ENCODE measurements around the gene PRR35.

PRR35 gene

GRCh38 chr16:598823-599739, 38.9 kb downstream of the PRR35 start:
- H3K4me1 ChIP-seq (ENCODE audit: control insufficient read depth, low read depth, low read length), result no peaks in the 10 kb centered on the region
- H3K27me3 ChIP-seq (ENCODE audit: control insufficient read depth, insufficient read depth, low read length), result no peaks in the 10 kb centered on the region
- H3K4me3 ChIP-seq (ENCODE audit: low read length), result no peak overlapping the region
- no peaks in the 10 kb centered on the region for H3K9me3 ChIP-seq (ENCODE audit: control insufficient read depth, low read depth, low read length)
- no peak overlapping the region for H3K9ac ChIP-seq (ENCODE audit: low read length)
- no peak overlapping the region for H3K27ac ChIP-seq (ENCODE audit: low read length)
- no peaks in the 10 kb centered on the region for H3K36me3 ChIP-seq (ENCODE audit: control insufficient read depth, low read depth, low read length)

GRCh38 chr16:600781-601180, 40.6 kb downstream of the PRR35 start:
- H3K4me1 ChIP-seq (ENCODE audit: control insufficient read depth, low read depth, low read length), result no peaks in the 10 kb centered on the region
- no peaks in the 10 kb centered on the region for H3K9me3 ChIP-seq (ENCODE audit: control insufficient read depth, low read depth, low read length)
- H3K27ac ChIP-seq (ENCODE audit: low read length), result no peak overlapping the region
- H3K4me3 ChIP-seq (ENCODE audit: low read length), result no peak overlapping the region
- no peaks in the 10 kb centered on the region for H3K27me3 ChIP-seq (ENCODE audit: control insufficient read depth, insufficient read depth, low read length)
- no peaks in the 10 kb centered on the region for H3K36me3 ChIP-seq (ENCODE audit: control insufficient read depth, low read depth, low read length)
- H3K9ac ChIP-seq (ENCODE audit: low read length), result no peak overlapping the region

GRCh38 chr16:603933-604332, 43.7 kb downstream of the PRR35 start:
- H3K4me1 ChIP-seq (ENCODE audit: control insufficient read depth, low read depth, low read length), result no peaks in the 10 kb centered on the region
- H3K9ac ChIP-seq (ENCODE audit: low read length), result no peak overlapping the region
- H3K9me3 ChIP-seq (ENCODE audit: control insufficient read depth, low read depth, low read length), result no peaks in the 10 kb centered on the region
- no peak overlapping the region for H3K4me3 ChIP-seq (ENCODE audit: low read length)
- no peaks in the 10 kb centered on the region for H3K27me3 ChIP-seq (ENCODE audit: control insufficient read depth, insufficient read depth, low read length)
- H3K36me3 ChIP-seq (ENCODE audit: control insufficient read depth, low read depth, low read length), result no peaks in the 10 kb centered on the region
- H3K27ac ChIP-seq (ENCODE audit: low read length), result no peak overlapping the region

- H3K36me3 ChIP-seq (ENCODE audit: control insufficient read depth, low read depth, low read length), result no peaks in the 10 kb centered on the region
- H3K9me3 ChIP-seq (ENCODE audit: control insufficient read depth, low read depth, low read length), result no peaks in the 10 kb centered on the region
- H3K27me3 ChIP-seq (ENCODE audit: control insufficient read depth, insufficient read depth, low read length), result no peaks in the 10 kb centered on the region
- H3K9ac ChIP-seq (ENCODE audit: low read length), result no peak overlapping the region
- no peak overlapping the region for H3K27ac ChIP-seq (ENCODE audit: low read length)
- no peak overlapping the region for H3K4me3 ChIP-seq (ENCODE audit: low read length)
- H3K4me1 ChIP-seq (ENCODE audit: control insufficient read depth, low read depth, low read length), result no peaks in the 10 kb centered on the region
These were observed 46.6 kb downstream of the PRR35 start for GRCh38 chr16:606656-607307.

GRCh38 chr16:608019-608418, 47.8 kb downstream of the PRR35 start:
- Histone ChIP-seq H3K27me3 (ENCODE audit: control insufficient read depth, insufficient read depth, low read length) (no peaks in the 10 kb centered on the region), H3K9ac (ENCODE audit: low read length) (no peak overlapping the region), H3K27ac (ENCODE audit: low read length) (no peak overlapping the region), H3K36me3 (ENCODE audit: control insufficient read depth, low read depth, low read length) (no peaks in the 10 kb centered on the region), H3K4me1 (ENCODE audit: control insufficient read depth, low read depth, low read length) (no peaks in the 10 kb centered on the region), H3K9me3 (ENCODE audit: control insufficient read depth, low read depth, low read length) (no peaks in the 10 kb centered on the region), H3K4me3 (ENCODE audit: low read length) (no peak overlapping the region)

DNA sequence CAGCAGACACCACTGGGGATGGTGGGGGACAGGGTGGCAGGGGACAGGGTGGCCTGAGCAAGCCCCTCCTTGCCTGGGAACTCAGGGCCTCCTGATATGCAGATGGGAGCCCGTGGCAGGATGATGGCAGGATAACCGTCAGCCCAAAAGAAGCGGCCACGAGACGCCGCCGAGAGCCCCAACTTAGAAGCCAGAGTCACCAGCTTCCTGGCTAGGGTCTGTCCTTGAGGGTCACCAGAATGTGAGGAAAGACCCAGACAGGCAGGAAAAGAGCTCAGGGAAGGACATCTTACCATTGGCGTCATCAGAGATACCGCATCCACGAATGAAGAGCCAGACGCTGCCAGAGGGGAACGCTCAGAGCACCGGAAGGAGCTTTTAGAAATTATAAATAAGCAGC, 49.1 kb downstream of the PRR35 start:
- H3K27me3 ChIP-seq (ENCODE audit: control insufficient read depth, insufficient read depth, low read length), result no peaks in the 10 kb centered on the region
- H3K4me3 ChIP-seq (ENCODE audit: low read length), result no peak overlapping the region
- H3K27ac ChIP-seq (ENCODE audit: low read length), result no peak overlapping the region
- no peak overlapping the region for H3K9ac ChIP-seq (ENCODE audit: low read length)
- H3K36me3 ChIP-seq (ENCODE audit: control insufficient read depth, low read depth, low read length), result no peaks in the 10 kb centered on the region
- H3K9me3 ChIP-seq (ENCODE audit: control insufficient read depth, low read depth, low read length), result no peaks in the 10 kb centered on the region
- H3K4me1 ChIP-seq (ENCODE audit: control insufficient read depth, low read depth, low read length), result no peaks in the 10 kb centered on the region

DNA sequence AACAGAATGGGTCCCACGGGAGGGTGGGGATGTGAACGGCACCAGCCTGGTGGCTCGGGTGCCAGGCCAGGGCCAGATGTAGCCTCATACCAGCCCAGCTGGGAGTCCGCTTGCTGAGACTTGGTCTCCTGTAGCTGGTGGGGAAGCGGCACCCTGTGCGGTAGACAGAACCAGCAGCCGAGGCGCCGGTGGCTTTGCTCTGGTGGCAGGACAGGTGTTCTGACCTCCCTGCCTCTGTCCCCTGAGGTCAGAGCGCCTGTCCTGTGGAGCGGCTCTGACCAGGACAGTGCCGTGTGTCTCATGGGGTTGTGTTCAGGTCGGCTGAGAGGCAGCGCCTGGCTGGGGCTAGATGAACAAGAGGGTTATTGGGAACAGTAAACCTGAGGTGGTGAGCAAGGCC, 49.8 kb downstream of the PRR35 start:
- Histone ChIP-seq H3K9ac (ENCODE audit: low read length) (no peak overlapping the region), H3K4me3 (ENCODE audit: low read length) (no peak overlapping the region), H3K27ac (ENCODE audit: low read length) (no peak overlapping the region), H3K36me3 (ENCODE audit: control insufficient read depth, low read depth, low read length) (no peaks in the 10 kb centered on the region), H3K27me3 (ENCODE audit: control insufficient read depth, insufficient read depth, low read length) (no peaks in the 10 kb centered on the region), H3K9me3 (ENCODE audit: control insufficient read depth, low read depth, low read length) (no peaks in the 10 kb centered on the region), H3K4me1 (ENCODE audit: control insufficient read depth, low read depth, low read length) (no peaks in the 10 kb centered on the region)

GRCh38 chr16:610513-611381, 50.6 kb downstream of the PRR35 start:
- Histone ChIP-seq H3K4me1 (ENCODE audit: control insufficient read depth, low read depth, low read length) (no peaks in the 10 kb centered on the region), H3K27ac (ENCODE audit: low read length) (no peak overlapping the region), H3K4me3 (ENCODE audit: low read length) (no peak overlapping the region), H3K9me3 (ENCODE audit: control insufficient read depth, low read depth, low read length) (no peaks in the 10 kb centered on the region), H3K9ac (ENCODE audit: low read length) (no peak overlapping the region), H3K27me3 (ENCODE audit: control insufficient read depth, insufficient read depth, low read length) (no peaks in the 10 kb centered on the region), H3K36me3 (ENCODE audit: control insufficient read depth, low read depth, low read length) (no peaks in the 10 kb centered on the region)

DNA sequence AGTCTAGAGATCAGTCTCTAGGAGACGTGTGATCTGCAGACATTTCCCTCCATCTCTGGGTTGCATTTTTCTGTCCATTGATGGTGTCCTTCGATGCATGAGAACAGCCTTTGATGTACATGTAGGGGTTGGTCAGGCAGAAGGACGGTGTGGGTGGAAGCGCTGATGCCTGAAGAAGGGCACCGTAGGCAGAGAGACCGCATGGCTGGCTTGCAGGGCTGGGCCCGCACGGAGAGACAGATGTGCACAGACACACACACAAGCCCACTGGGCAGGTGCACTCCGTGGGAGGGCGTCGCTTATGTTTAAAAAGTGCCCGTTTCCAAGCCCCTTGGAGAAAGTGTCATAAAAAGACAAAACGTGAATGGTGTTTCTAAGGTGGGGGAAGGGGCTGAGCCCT, 54.9 kb downstream of the PRR35 start:
- H3K27ac ChIP-seq (ENCODE audit: low read length), result no peak overlapping the region
- H3K9ac ChIP-seq (ENCODE audit: low read length), result no peak overlapping the region
- H3K4me1 ChIP-seq (ENCODE audit: control insufficient read depth, low read depth, low read length), result no peaks in the 10 kb centered on the region
- no peaks in the 10 kb centered on the region for H3K27me3 ChIP-seq (ENCODE audit: control insufficient read depth, insufficient read depth, low read length)
- H3K9me3 ChIP-seq (ENCODE audit: control insufficient read depth, low read depth, low read length), result no peaks in the 10 kb centered on the region
- no peaks in the 10 kb centered on the region for H3K36me3 ChIP-seq (ENCODE audit: control insufficient read depth, low read depth, low read length)
- H3K4me3 ChIP-seq (ENCODE audit: low read length), result no peak overlapping the region

Measured in iPS-18a (cell line).